Calu3 (cell line): ENCODE measurements around the gene CEP55. TPM values are rescaled to one million over a fixed set of nuclear protein-coding genes. Genes with fewer than 3 reads are reported as not detected.
"Not testable (repeated sequence)": the region's sequence is repeated elsewhere in the genome, so short reads cannot be mapped to it uniquely, and the experiment has no call there.

Source experiments
- BruUV-seq: library from RNA; stranded (reverse); fragments of 400-500 nt; replicated peaks from 2 replicates; lab custom pipeline; 2021; lab: Mats Ljungman, UMichigan
- CTCF ChIA-PET: fragments of 300-600 bp; sonication (Branson Sonifier 250); formaldehyde crosslinking; loops from one replicate; lab custom pipeline; 2022; ENCODE audit warnings: antibody characterized with exemption; lab: Charles Lee
- DNase-seq: peaks from one replicate; pipeline ENCODE4 v3.0.0; 2022
- H3K27ac Mint-ChIP-seq: one replicate; pipeline ENCODE4 v1.8.0; 2022; ENCODE audit warnings: mixed read lengths; ENCODE audit not compliant: unreplicated experiment
- H3K27me3 Mint-ChIP-seq: one replicate; pipeline ENCODE4 v1.8.0; 2022; ENCODE audit warnings: mixed read lengths; ENCODE audit not compliant: unreplicated experiment
- H3K36me3 Mint-ChIP-seq: one replicate; pipeline ENCODE4 v1.8.0; 2022; ENCODE audit warnings: mild to moderate bottlenecking, moderate library complexity, mixed read lengths; ENCODE audit not compliant: insufficient read depth, unreplicated experiment
- H3K4me1 Mint-ChIP-seq: one replicate; pipeline ENCODE4 v1.8.0; 2022; ENCODE audit warnings: mild to moderate bottlenecking, low read depth, mixed read lengths; ENCODE audit not compliant: unreplicated experiment
- H3K4me3 Mint-ChIP-seq: one replicate; pipeline ENCODE4 v1.8.0; 2022; ENCODE audit warnings: mild to moderate bottlenecking, low read depth, moderate library complexity, mixed read lengths; ENCODE audit not compliant: unreplicated experiment
- H3K9me3 Mint-ChIP-seq: one replicate; pipeline ENCODE4 v1.8.0; 2022; ENCODE audit warnings: low read depth, mixed read lengths; ENCODE audit not compliant: unreplicated experiment
- intact Hi-C: fragments of 100-400 bp; cut with micrococcal nuclease; formaldehyde crosslinking; loops from one replicate; pipeline ENCODE4 v1.10.0; 2022; ENCODE audit not compliant: unreplicated experiment
- total RNA-seq: library from RNA; stranded (reverse); gene quantifications from 2 replicates; pipeline ENCODE4 v1.2.3, GENCODE V29; 2022
- TF ChIP-seq, protein P1 (sequence below): fragments of 200-600 bp; IDR thresholded peaks from one replicate; pipeline ENCODE4 v1.8.0; 2022; ENCODE audit warnings: antibody characterized with exemption; ENCODE audit not compliant: unreplicated experiment

The CEP55 gene
- total RNA-seq, 1 experiment from 2014 or later, result 52.2 TPM

DNA sequence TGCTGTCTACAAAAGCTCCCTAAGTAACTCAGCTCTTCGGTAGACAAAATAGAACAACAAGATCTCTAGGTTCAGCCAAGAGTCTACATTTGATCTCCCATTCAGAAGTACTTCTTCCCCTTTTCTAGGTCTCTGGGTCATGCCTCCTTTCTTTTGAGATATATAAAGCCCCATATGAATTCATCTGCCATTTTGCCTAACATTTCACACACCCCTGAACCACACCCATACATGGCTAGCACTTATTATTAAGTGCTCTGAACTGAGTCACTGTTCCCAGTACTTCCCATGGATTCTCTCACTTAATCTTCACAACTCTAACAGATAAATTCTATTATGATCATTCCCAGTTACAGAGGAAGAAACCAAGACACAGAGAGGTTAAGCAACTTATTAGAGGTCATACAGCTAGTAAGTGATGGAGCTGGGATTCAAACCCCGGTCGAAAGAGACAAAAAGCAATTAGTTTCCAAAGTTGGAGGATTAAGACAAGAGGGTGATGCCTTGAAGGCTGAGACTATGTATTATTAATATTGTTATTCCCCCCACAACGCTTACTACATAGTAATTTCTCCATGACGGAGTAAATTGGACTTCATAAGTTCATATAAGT is 31.5 kb upstream of the CEP55 start:
- intact Hi-C loops, result no loop called here
- H3K27ac Mint-ChIP-seq, result peak overlapping the region; percentile 97
- H3K4me3 Mint-ChIP-seq, result peak overlapping the region; percentile 54
- no peaks in the 10 kb centered on the region for H3K27me3 Mint-ChIP-seq
- H3K9me3 Mint-ChIP-seq, result no peaks in the 10 kb centered on the region
- H3K4me1 Mint-ChIP-seq, result peaks cover 48% of the 10 kb centered on the region
- no peak for DNase-seq
- TF ChIP-seq, protein P1, sequence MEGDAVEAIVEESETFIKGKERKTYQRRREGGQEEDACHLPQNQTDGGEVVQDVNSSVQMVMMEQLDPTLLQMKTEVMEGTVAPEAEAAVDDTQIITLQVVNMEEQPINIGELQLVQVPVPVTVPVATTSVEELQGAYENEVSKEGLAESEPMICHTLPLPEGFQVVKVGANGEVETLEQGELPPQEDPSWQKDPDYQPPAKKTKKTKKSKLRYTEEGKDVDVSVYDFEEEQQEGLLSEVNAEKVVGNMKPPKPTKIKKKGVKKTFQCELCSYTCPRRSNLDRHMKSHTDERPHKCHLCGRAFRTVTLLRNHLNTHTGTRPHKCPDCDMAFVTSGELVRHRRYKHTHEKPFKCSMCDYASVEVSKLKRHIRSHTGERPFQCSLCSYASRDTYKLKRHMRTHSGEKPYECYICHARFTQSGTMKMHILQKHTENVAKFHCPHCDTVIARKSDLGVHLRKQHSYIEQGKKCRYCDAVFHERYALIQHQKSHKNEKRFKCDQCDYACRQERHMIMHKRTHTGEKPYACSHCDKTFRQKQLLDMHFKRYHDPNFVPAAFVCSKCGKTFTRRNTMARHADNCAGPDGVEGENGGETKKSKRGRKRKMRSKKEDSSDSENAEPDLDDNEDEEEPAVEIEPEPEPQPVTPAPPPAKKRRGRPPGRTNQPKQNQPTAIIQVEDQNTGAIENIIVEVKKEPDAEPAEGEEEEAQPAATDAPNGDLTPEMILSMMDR, result no peak
- no TSS peak for BruUV-seq
- CTCF ChIA-PET, result interaction anchor here (0.7 to 1.6 kb wide), 3 partner anchors 8 to 17 kb away, joined by 3 to 12 read pairs (median 5); partner anchors contain the start of gene MYOF
- peaks cover 88% of the 10 kb centered on the region for H3K36me3 Mint-ChIP-seq

DNA sequence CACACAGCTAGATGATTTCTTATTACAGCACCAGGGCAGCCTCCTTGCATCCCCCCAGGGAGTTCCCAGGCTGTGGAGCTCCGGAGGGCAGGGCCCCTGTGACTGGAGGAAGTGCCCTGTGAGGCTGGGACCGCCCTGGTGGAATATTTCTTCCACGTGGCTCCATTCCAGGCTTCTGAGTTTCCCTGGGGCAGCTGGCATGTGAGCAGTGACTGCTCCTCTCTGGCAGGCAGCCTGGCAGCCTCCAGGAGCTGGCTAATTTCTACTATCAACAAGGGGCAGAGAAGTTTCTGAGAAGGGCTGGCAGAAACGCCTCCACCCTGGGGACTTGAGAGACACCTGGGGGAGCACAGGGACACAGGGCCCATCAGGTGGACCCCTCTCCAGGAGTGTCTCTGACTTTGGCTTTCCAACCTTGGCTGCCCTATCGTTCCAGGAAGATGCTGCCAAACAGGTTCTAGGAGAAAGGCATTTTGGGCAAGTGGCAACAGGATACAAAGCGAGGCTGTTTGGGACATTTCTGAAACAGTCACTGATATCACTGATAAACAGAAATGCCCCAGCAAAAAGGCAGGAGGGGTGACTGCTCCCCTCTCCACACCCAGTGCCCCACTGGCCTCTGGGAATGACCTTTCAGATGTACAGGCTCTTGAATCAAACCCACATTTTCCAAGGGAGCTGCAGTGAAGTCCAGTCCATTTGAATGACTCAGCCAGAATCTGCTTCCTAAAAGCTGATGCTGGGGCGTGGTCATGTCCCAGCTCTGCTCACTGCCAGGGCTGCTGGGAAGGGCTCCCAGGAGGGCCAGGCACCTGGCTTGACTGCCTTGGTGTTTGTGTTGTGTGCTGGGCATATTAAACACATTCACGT is 30.4 kb upstream of the CEP55 start:
- H3K27ac Mint-ChIP-seq, result peak overlapping the region; percentile 97
- H3K36me3 Mint-ChIP-seq, result peaks cover 85% of the 10 kb centered on the region
- intact Hi-C loops, result no loop called here
- TF ChIP-seq, protein P1, result no peak
- no peaks in the 10 kb centered on the region for H3K27me3 Mint-ChIP-seq
- TSS peak; percentile 87 for BruUV-seq
- peak overlapping the region; percentile 54 for H3K4me3 Mint-ChIP-seq
- CTCF ChIA-PET, result interaction anchor here (1.1 to 1.6 kb wide), 3 partner anchors 10 to 25 kb away, joined by 5 to 12 read pairs (median 5); partner anchors contain the start of gene MYOF
- H3K9me3 Mint-ChIP-seq, result no peaks in the 10 kb centered on the region
- peak; percentile 87 for DNase-seq
- peaks cover 51% of the 10 kb centered on the region for H3K4me1 Mint-ChIP-seq

DNA sequence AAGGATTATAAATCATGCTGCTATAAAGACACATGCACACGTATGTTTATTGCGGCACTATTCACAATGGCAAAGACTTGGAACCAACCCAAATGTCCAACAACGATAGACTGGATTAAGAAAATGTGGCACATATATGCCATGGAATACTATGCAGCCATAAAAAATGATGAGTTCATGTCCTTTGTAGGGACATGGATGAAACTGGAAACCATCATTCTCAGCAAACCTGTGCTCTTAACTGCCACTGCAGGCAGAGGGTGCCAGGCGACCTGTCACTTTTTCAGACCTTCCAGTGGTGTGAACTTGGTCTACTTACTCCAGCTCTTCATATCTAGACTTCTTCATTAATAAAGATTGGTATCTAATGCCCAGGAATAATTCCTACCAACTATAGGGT is 28.8 kb upstream of the CEP55 start:
- H3K9me3 Mint-ChIP-seq, CTCF ChIA-PET, DNase-seq, H3K4me3 Mint-ChIP-seq, intact Hi-C loops, H3K27ac Mint-ChIP-seq, H3K27me3 Mint-ChIP-seq, BruUV-seq: not testable (repeated sequence)
- Mint-ChIP-seq H3K36me3 (peaks cover 84% of the 10 kb centered on the region), H3K4me1 (peaks cover 52% of the 10 kb centered on the region)

DNA sequence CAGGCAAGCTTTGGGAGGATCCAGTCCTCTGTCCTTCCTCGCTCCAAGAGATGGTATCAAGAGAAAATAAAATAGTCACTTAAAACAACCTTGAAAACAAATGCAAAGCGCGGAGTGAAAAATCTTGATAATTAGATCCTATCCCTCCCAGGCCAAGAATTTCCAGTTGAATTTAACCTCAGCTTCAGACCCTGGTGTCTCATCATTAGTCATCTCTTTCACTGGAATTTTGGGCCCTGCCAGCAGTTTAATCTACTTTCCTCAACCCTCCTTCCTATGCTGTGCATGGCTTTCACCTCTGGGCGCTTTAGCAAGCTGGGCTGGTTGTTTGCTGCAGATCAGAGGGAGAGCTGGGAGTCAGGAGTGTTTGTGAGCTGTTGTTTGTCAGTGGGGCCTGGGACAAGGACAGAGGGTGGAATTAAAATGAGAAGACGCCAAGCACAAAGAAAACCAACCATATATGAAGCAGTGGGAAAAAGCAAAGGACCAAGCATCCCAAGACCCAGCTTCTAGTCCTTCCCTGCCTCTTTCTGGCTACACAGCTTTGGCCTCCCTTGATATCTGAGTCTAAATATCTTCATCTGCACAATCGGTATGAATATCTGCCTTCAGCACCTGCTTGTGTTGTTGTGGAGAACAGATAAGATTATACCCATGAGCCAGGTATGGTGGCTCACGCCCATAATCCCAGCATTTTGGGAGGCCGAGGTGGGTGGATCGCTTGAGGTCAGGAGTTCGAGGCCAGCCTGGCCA is 27.8 kb upstream of the CEP55 start:
- TF ChIP-seq, protein P1, result no peak
- H3K4me3 Mint-ChIP-seq, result peak overlapping the region; percentile 43
- intact Hi-C loops, result no loop called here
- H3K36me3 Mint-ChIP-seq, result peaks cover 83% of the 10 kb centered on the region
- no peaks in the 10 kb centered on the region for H3K9me3 Mint-ChIP-seq
- DNase-seq, result no peak
- H3K4me1 Mint-ChIP-seq, result peaks cover 54% of the 10 kb centered on the region
- H3K27me3 Mint-ChIP-seq, result no peaks in the 10 kb centered on the region
- no TSS peak for BruUV-seq
- CTCF ChIA-PET, result interaction anchor here (0.7 kb wide), 1 partner anchor 86 kb away, joined by 3 read pairs; no protein-coding TSS in a partner anchor
- H3K27ac Mint-ChIP-seq, result peak overlapping the region; percentile 97
